Lower lobe of right lung (tissue), 2 donors: ENCODE measurements around the gene GIGYF1. TPM values are rescaled to one million over a fixed set of nuclear protein-coding genes. Genes with fewer than 3 reads are reported as not detected.
A peak's percentile ranks its signal among the peaks of the same experiment; 100 is the strongest.

Experiments used
- ATAC-seq, 2 donors: fragments of 200-7000 bp; cut with Tn5 transposase; one replicate each; pipeline ENCODE4 v1.9.1; 2020 to 2022; ENCODE audit warnings: mild to moderate bottlenecking in 2 of 2, moderate library complexity in 2 of 2
- DNase-seq: peaks from one replicate; pipeline ENCODE4 v3.0.0-alpha.2; 2020
- H3K27ac ChIP-seq: fragments of 200-600 bp; one replicate; pipeline ENCODE4 v1.8.0; 2022
- H3K27me3 ChIP-seq: fragments of 200-600 bp; one replicate; pipeline ENCODE4 v1.8.0; 2022; ENCODE audit warnings: low read depth
- H3K36me3 ChIP-seq: fragments of 200-600 bp; one replicate; pipeline ENCODE4 v1.8.0; 2022; ENCODE audit warnings: mild to moderate bottlenecking
- H3K4me1 ChIP-seq: fragments of 200-600 bp; one replicate; pipeline ENCODE4 v1.8.0; 2022
- H3K4me3 ChIP-seq: fragments of 200-600 bp; one replicate; pipeline ENCODE4 v1.8.0; 2022; ENCODE audit warnings: mild to moderate bottlenecking
- H3K9me3 ChIP-seq: fragments of 200-600 bp; one replicate; pipeline ENCODE4 v1.8.0; 2022
- CTCF ChIP-seq: fragments of 200-600 bp; IDR thresholded peaks from one replicate; pipeline ENCODE4 v1.8.0; 2022; ENCODE audit warnings: antibody characterized with exemption, mild to moderate bottlenecking
- intact Hi-C: fragments of 100-400 bp; cut with DNase I; formaldehyde crosslinking; loops from one replicate; pipeline ENCODE4 v1.11.0; 2022
- total RNA-seq: library from RNA; stranded (reverse); fragmentation: NEBNext Ultra II Directional; extraction: Animal tissue kit (Norgen Biotek cat#: 25700); gene quantifications from one replicate; pipeline ENCODE4 v1.2.1, GENCODE V29; 2021
- donor health status: DM: no; HTN: yes; CAD: no; lungs with severe emphysema.

The GIGYF1 gene
- total RNA-seq, 1 donor from 2014 or later, result 53.4 TPM

- TF ChIP-seq CTCF, result no peak
- ATAC-seq, result no peak
- Histone ChIP-seq H3K4me1 (peaks cover 36% of the 10 kb centered on the region), H3K36me3 (peaks cover 89% of the 10 kb centered on the region), H3K4me3 (no peak overlapping the region), H3K27ac (no peak overlapping the region), H3K9me3 (no peaks in the 10 kb centered on the region), H3K27me3 (no peaks in the 10 kb centered on the region)
- no peak for DNase-seq
- intact Hi-C loops, result no loop called here
Measured at GRCh38 chr7:100679927-100680575, 14.0 kb downstream of the GIGYF1 start.

GRCh38 chr7:100679129-100679926, 14.7 kb downstream of the GIGYF1 start:
- H3K36me3 ChIP-seq, result peaks cover 82% of the 10 kb centered on the region
- no peak for DNase-seq
- H3K27ac ChIP-seq, result no peak overlapping the region
- intact Hi-C loops, result no loop called here
- H3K4me1 ChIP-seq, result peaks cover 36% of the 10 kb centered on the region
- no peaks in the 10 kb centered on the region for H3K9me3 ChIP-seq
- no peak overlapping the region for H3K4me3 ChIP-seq
- H3K27me3 ChIP-seq, result no peaks in the 10 kb centered on the region
- TF ChIP-seq CTCF, result no peak
- ATAC-seq, result no peak

- Histone ChIP-seq H3K27ac (no peak overlapping the region), H3K27me3 (no peaks in the 10 kb centered on the region), H3K9me3 (no peaks in the 10 kb centered on the region), H3K4me3 (no peak overlapping the region), H3K4me1 (peaks cover 36% of the 10 kb centered on the region), H3K36me3 (peaks cover 73% of the 10 kb centered on the region)
- no peak for ATAC-seq
- TF ChIP-seq CTCF, result no peak
- intact Hi-C loops, result no loop called here
- no peak for DNase-seq
Measured at GRCh38 chr7:100678291-100678984, 15.6 kb downstream of the GIGYF1 start.

- DNase-seq, result peak; percentile 50
- no peak for TF ChIP-seq CTCF
- no peak for ATAC-seq
- peaks cover 41% of the 10 kb centered on the region for H3K4me1 ChIP-seq
- H3K36me3 ChIP-seq, result peaks cover 64% of the 10 kb centered on the region
- intact Hi-C loops, result no loop called here
- H3K9me3 ChIP-seq, result no peaks in the 10 kb centered on the region
- H3K27ac ChIP-seq, result no peak overlapping the region
- H3K4me3 ChIP-seq, result no peak overlapping the region
- H3K27me3 ChIP-seq, result no peaks in the 10 kb centered on the region
Measured at GRCh38 chr7:100677308-100678267, 16.5 kb downstream of the GIGYF1 start.
